ENCODE results near the gene ARHGAP44.

ARHGAP44 gene

DNA sequence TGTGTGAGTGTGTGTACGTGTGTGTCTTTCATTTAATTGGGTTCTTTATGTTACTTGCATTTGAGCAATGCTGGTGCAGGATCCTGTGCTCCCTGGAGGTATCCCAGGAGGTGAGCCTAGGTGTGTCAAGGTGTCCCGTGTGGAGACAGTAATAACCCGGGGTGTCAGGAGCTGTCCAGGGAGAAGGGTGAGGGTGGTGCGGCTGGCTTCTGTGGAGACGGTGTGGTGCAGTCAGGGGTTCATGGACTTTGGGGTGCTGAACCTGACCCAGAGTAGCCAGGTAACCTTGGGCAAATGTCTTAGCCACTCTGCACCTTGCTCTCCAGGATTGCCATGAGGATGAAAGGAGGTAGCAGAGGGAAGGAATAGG lies 235.9 kb downstream of the ARHGAP44 start:
- Histone ChIP-seq H3K9ac (ENCODE audit: low read depth in 1 of 2, low read length in 2 of 2) (no peak overlapping the region), H3K36me3 (ENCODE audit: control insufficient read depth in 2 of 2, insufficient read depth in 2 of 2, low read length in 2 of 2) (no peaks in the 10 kb centered on the region), H3K4me1 (ENCODE audit: control insufficient read depth in 2 of 2, insufficient read depth in 2 of 2, low read length in 2 of 2) (peaks cover 2 to 3% of the 10 kb centered on the region in 2 donors), H3K4me3 (ENCODE audit: low read length in 2 of 2) (no peak overlapping the region), H3K27ac (ENCODE audit: low read depth in 2 of 2, low read length in 2 of 2) (no peak overlapping the region), H3K9me3 (ENCODE audit: control insufficient read depth in 2 of 2, low read length in 2 of 2) (no peaks in the 10 kb centered on the region), H3K27me3 (ENCODE audit: control insufficient read depth in 2 of 2, insufficient read depth in 2 of 2, low read length in 2 of 2) (no peaks in the 10 kb centered on the region)

DNA sequence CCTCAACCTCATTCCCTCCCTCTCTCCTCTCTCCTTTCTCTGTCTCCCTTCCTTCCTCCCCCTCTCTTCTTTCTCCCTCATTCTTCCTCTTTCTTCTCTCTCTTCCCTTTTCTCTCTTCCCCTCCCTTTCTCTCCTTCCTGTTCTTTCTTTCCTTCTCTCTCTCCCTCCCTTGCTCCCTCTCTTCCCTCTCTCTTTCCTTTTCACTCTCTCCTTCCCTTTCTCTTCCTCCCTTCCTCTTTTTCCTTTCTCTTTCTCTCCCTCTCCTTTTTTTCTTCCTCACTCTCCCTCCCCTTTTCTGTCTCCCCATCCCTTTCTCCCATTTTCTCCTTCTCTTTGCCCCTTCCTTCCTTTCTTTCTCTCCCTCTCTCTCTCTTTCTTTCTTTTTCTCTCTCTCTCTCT lies 236.4 kb downstream of the ARHGAP44 start:
- Histone ChIP-seq H3K27ac (ENCODE audit: low read depth in 2 of 2, low read length in 2 of 2) (no peak overlapping the region), H3K9ac (ENCODE audit: low read depth in 1 of 2, low read length in 2 of 2) (no peak overlapping the region), H3K27me3 (ENCODE audit: control insufficient read depth in 2 of 2, insufficient read depth in 2 of 2, low read length in 2 of 2) (no peaks in the 10 kb centered on the region), H3K9me3 (ENCODE audit: control insufficient read depth in 2 of 2, low read length in 2 of 2) (no peaks in the 10 kb centered on the region), H3K36me3 (ENCODE audit: control insufficient read depth in 2 of 2, insufficient read depth in 2 of 2, low read length in 2 of 2) (no peaks in the 10 kb centered on the region), H3K4me3 (ENCODE audit: low read length in 2 of 2) (no peak overlapping the region), H3K4me1 (ENCODE audit: control insufficient read depth in 2 of 2, insufficient read depth in 2 of 2, low read length in 2 of 2) (peaks cover 2 to 3% of the 10 kb centered on the region in 2 donors)

GRCh38 chr17:13027246-13027645 lies 237.9 kb downstream of the ARHGAP44 start:
- H3K9me3 ChIP-seq (ENCODE audit: control insufficient read depth in 2 of 2, low read length in 2 of 2), result no peaks in the 10 kb centered on the region
- H3K4me3 ChIP-seq (ENCODE audit: low read length in 2 of 2), result no peak overlapping the region
- no peaks in the 10 kb centered on the region for H3K27me3 ChIP-seq (ENCODE audit: control insufficient read depth in 2 of 2, insufficient read depth in 2 of 2, low read length in 2 of 2)
- no peaks in the 10 kb centered on the region for H3K36me3 ChIP-seq (ENCODE audit: control insufficient read depth in 2 of 2, insufficient read depth in 2 of 2, low read length in 2 of 2)
- H3K9ac ChIP-seq (ENCODE audit: low read depth in 1 of 2, low read length in 2 of 2), result no peak overlapping the region
- H3K4me1 ChIP-seq (ENCODE audit: control insufficient read depth in 2 of 2, insufficient read depth in 2 of 2, low read length in 2 of 2), result peaks cover 2 to 3% of the 10 kb centered on the region in 2 donors
- H3K27ac ChIP-seq (ENCODE audit: low read depth in 2 of 2, low read length in 2 of 2), result no peak overlapping the region

DNA sequence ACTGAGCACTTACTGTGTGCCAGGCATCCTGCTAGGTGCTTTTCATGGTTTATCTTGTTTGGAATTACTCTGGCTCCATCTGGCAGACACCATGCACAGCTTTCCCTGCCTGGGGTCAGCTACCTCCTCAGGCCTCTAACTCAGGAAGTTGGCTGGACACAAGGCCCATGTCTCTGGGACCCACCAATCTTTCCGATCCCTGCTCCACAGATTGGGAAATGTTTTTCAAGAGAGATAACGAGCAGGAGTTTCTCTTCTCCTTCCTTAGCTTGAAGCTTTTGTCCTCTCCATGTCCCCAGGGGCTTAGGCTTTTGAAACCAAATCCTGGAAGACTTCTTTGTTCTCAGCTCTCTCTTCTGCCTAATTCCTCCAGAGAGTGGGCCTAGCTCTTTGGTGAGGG lies 240.0 kb downstream of the ARHGAP44 start:
- Histone ChIP-seq H3K4me3 (ENCODE audit: low read length in 2 of 2) (no peak overlapping the region), H3K27me3 (ENCODE audit: control insufficient read depth in 2 of 2, insufficient read depth in 2 of 2, low read length in 2 of 2) (no peaks in the 10 kb centered on the region), H3K36me3 (ENCODE audit: control insufficient read depth in 2 of 2, insufficient read depth in 2 of 2, low read length in 2 of 2) (no peaks in the 10 kb centered on the region), H3K9me3 (ENCODE audit: control insufficient read depth in 2 of 2, low read length in 2 of 2) (no peaks in the 10 kb centered on the region), H3K27ac (ENCODE audit: low read depth in 2 of 2, low read length in 2 of 2) (no peak overlapping the region), H3K9ac (ENCODE audit: low read depth in 1 of 2, low read length in 2 of 2) (no peak overlapping the region), H3K4me1 (ENCODE audit: control insufficient read depth in 2 of 2, insufficient read depth in 2 of 2, low read length in 2 of 2) (peaks cover 0 to under 1% of the 10 kb centered on the region in 2 donors)

DNA sequence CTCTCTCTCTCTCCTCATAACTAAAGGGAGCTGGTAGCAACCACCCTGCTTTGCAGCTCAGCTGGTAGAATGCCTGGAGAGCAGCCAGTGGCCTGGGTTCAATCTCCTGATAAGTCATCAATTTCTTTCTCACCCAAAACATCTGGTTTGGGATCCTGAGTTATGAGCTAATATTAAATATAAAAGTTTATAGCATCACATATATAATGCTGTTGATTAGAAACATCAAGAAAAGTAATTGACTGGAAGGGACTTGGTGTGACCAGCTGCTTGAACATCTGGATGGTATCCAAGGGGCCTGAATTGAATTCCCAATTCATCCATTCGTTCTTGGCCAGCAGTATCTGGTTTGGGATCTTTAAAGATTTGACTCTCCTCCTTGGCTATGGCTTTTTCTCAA lies 240.8 kb downstream of the ARHGAP44 start:
- Histone ChIP-seq H3K4me1 (ENCODE audit: control insufficient read depth in 2 of 2, insufficient read depth in 2 of 2, low read length in 2 of 2) (no peaks in the 10 kb centered on the region), H3K4me3 (ENCODE audit: low read length in 2 of 2) (no peak overlapping the region), H3K27ac (ENCODE audit: low read depth in 2 of 2, low read length in 2 of 2) (no peak overlapping the region), H3K9me3 (ENCODE audit: control insufficient read depth in 2 of 2, low read length in 2 of 2) (no peaks in the 10 kb centered on the region), H3K36me3 (ENCODE audit: control insufficient read depth in 2 of 2, insufficient read depth in 2 of 2, low read length in 2 of 2) (no peaks in the 10 kb centered on the region), H3K9ac (ENCODE audit: low read depth in 1 of 2, low read length in 2 of 2) (no peak overlapping the region), H3K27me3 (ENCODE audit: control insufficient read depth in 2 of 2, insufficient read depth in 2 of 2, low read length in 2 of 2) (no peaks in the 10 kb centered on the region)

DNA sequence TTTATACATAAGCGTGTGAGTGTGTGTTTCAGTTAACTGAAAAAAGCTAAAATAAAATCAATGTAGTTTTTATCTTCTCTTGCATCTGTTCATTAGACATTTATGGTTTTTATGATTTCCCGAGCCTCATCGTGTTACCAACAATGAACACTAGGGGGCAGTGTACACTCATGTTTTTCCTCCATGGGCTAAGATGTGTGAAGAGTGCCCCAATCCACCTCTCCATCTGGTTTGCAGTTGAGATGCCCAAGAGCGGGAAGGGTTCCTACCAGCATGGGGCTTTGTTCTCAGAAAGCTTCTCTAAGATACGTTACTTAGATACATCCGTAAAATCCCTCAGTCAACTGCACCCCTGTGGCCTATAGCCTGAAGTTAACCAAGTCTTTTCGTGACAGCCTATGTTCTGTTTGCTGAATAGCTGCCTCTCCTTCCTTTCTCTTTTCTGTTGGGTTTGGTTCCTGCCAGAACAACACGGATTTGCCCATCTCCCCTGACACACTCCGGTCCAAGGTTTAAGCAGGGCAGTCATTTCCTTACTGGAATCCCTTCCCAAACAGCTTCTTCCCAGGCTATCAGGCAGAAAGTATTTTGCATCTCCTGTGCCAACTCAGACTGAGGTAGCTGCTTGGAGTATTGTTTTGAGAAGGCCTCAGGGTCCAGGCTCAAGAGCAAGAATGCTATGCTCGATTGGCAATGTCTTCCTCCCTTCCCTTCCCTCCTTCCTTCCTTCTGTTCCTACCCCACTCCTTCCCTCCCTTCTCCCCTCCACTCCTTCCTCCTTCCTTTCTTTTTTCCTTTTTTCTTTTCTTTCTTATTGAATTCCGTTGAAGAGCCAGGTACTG lies 241.4 kb downstream of the ARHGAP44 start:
- Histone ChIP-seq H3K27me3 (ENCODE audit: control insufficient read depth in 2 of 2, insufficient read depth in 2 of 2, low read length in 2 of 2) (no peaks in the 10 kb centered on the region), H3K4me1 (ENCODE audit: control insufficient read depth in 2 of 2, insufficient read depth in 2 of 2, low read length in 2 of 2) (no peaks in the 10 kb centered on the region), H3K27ac (ENCODE audit: low read depth in 2 of 2, low read length in 2 of 2) (no peak overlapping the region), H3K36me3 (ENCODE audit: control insufficient read depth in 2 of 2, insufficient read depth in 2 of 2, low read length in 2 of 2) (no peaks in the 10 kb centered on the region), H3K9me3 (ENCODE audit: control insufficient read depth in 2 of 2, low read length in 2 of 2) (peaks cover 3% of the 10 kb centered on the region in 2 donors), H3K9ac (ENCODE audit: low read depth in 1 of 2, low read length in 2 of 2) (no peak overlapping the region), H3K4me3 (ENCODE audit: low read length in 2 of 2) (no peak overlapping the region)

DNA sequence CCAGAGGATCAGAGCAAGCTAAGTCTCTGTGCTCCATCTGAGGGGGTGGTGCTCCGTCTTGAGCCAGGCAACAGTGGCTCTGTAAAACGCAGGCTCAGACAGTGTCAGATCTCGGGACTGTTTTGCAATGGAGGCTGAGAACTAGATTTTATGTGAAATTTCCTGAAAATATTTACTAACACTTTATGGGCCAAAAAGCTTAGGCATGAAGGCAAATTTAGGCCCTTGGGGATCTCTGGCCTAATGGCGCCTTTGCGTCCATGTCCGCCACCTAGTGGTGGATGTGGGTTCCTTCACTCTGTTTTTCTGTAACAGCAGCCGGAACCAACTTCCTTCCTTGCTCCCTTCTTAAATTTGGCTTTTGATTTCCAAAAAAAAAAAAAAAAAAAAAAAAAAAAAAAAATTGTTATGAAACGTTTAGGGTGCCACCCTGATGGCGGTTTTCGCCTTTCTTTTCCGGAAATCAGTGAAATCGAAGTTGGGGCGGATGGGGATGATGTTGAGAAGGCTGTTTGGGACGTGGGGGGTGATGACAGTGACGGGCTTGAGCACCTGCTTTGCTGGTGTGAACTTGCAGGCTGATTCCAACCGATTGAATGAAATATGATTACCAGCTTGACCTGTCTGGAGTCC lies 242.5 kb downstream of the ARHGAP44 start:
- H3K27ac ChIP-seq (ENCODE audit: low read depth in 2 of 2, low read length in 2 of 2), result no peak overlapping the region
- H3K4me3 ChIP-seq (ENCODE audit: low read length in 2 of 2), result no peak overlapping the region
- H3K9me3 ChIP-seq (ENCODE audit: control insufficient read depth in 2 of 2, low read length in 2 of 2), result peaks cover 3% of the 10 kb centered on the region in 2 donors
- H3K9ac ChIP-seq (ENCODE audit: low read depth in 1 of 2, low read length in 2 of 2), result no peak overlapping the region
- H3K27me3 ChIP-seq (ENCODE audit: control insufficient read depth in 2 of 2, insufficient read depth in 2 of 2, low read length in 2 of 2), result no peaks in the 10 kb centered on the region
- no peaks in the 10 kb centered on the region for H3K36me3 ChIP-seq (ENCODE audit: control insufficient read depth in 2 of 2, insufficient read depth in 2 of 2, low read length in 2 of 2)
- H3K4me1 ChIP-seq (ENCODE audit: control insufficient read depth in 2 of 2, insufficient read depth in 2 of 2, low read length in 2 of 2), result no peaks in the 10 kb centered on the region

- Histone ChIP-seq H3K4me3 (ENCODE audit: low read length in 2 of 2) (no peak overlapping the region), H3K9ac (ENCODE audit: low read depth in 1 of 2, low read length in 2 of 2) (no peak overlapping the region), H3K27me3 (ENCODE audit: control insufficient read depth in 2 of 2, insufficient read depth in 2 of 2, low read length in 2 of 2) (no peaks in the 10 kb centered on the region), H3K36me3 (ENCODE audit: control insufficient read depth in 2 of 2, insufficient read depth in 2 of 2, low read length in 2 of 2) (no peaks in the 10 kb centered on the region), H3K9me3 (ENCODE audit: control insufficient read depth in 2 of 2, low read length in 2 of 2) (peaks cover 3% of the 10 kb centered on the region in 2 donors), H3K4me1 (ENCODE audit: control insufficient read depth in 2 of 2, insufficient read depth in 2 of 2, low read length in 2 of 2) (no peaks in the 10 kb centered on the region), H3K27ac (ENCODE audit: low read depth in 2 of 2, low read length in 2 of 2) (no peak overlapping the region)
Measured at GRCh38 chr17:13035420-13035819, 246.1 kb downstream of the ARHGAP44 start.

- H3K9me3 ChIP-seq (ENCODE audit: control insufficient read depth in 2 of 2, low read length in 2 of 2), result peaks cover 3% of the 10 kb centered on the region in 2 donors
- H3K9ac ChIP-seq (ENCODE audit: low read depth in 1 of 2, low read length in 2 of 2), result no peak overlapping the region
- no peaks in the 10 kb centered on the region for H3K36me3 ChIP-seq (ENCODE audit: control insufficient read depth in 2 of 2, insufficient read depth in 2 of 2, low read length in 2 of 2)
- H3K4me1 ChIP-seq (ENCODE audit: control insufficient read depth in 2 of 2, insufficient read depth in 2 of 2, low read length in 2 of 2), result no peaks in the 10 kb centered on the region
- H3K4me3 ChIP-seq (ENCODE audit: low read length in 2 of 2), result no peak overlapping the region
- no peak overlapping the region for H3K27ac ChIP-seq (ENCODE audit: low read depth in 2 of 2, low read length in 2 of 2)
- H3K27me3 ChIP-seq (ENCODE audit: control insufficient read depth in 2 of 2, insufficient read depth in 2 of 2, low read length in 2 of 2), result no peaks in the 10 kb centered on the region
Measured at GRCh38 chr17:13036751-13037150, 247.5 kb downstream of the ARHGAP44 start.

DNA sequence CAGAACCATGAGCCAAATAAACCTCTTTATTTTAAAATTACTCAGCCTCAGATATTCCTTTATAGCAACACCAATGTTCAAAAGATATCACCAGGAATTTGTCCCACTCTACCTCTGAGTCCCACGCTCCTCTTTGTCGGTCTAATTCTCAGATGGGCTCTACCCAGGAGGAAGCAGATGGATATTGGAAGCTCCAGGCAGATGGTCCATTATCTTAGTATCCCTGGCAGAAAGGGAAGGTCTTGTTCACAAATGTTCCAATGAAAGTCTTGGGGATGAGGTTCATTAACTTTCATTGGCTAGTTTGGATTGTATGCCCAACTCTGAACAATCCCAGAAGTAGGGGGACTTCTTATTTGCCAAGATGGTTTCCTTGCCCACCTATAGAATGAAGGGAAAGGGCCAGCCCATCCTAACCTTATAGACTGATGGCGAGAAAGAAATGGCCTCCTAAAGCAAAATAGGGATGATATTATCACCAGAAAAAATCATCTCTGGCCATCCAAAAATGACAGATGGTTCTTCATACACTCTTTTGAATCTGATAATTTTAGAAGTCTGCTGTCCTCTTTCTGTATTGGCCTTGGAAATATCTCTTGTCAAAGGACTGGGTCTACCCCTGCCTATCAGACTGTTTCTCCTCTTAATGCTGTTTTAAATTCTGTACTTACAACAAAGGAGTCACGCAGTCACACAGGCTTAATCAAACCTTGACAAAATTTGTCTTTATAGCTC lies 249.8 kb downstream of the ARHGAP44 start:
- Histone ChIP-seq H3K4me3 (ENCODE audit: low read length in 2 of 2) (no peak overlapping the region), H3K9ac (ENCODE audit: low read depth in 1 of 2, low read length in 2 of 2) (no peak overlapping the region), H3K27ac (ENCODE audit: low read depth in 2 of 2, low read length in 2 of 2) (no peak overlapping the region), H3K9me3 (ENCODE audit: control insufficient read depth in 2 of 2, low read length in 2 of 2) (peaks cover 3% of the 10 kb centered on the region in 2 donors), H3K36me3 (ENCODE audit: control insufficient read depth in 2 of 2, insufficient read depth in 2 of 2, low read length in 2 of 2) (no peaks in the 10 kb centered on the region), H3K27me3 (ENCODE audit: control insufficient read depth in 2 of 2, insufficient read depth in 2 of 2, low read length in 2 of 2) (no peaks in the 10 kb centered on the region), H3K4me1 (ENCODE audit: control insufficient read depth in 2 of 2, insufficient read depth in 2 of 2, low read length in 2 of 2) (no peaks in the 10 kb centered on the region)
